Kidney epithelial cell (primary cell): ENCODE measurements around the gene CUEDC2. TPM values are rescaled to one million over a fixed set of nuclear protein-coding genes. Genes with fewer than 3 reads are reported as not detected.
A peak's percentile ranks its signal among the peaks of the same experiment; 100 is the strongest.

Experiments
- DNase-seq: peaks from one replicate; pipeline ENCODE4 v3.0.0-alpha.2; 2010; ENCODE audit warnings: low read depth
- H3K27me3 ChIP-seq: 2 replicates; pipeline ENCODE4 v1.6.0; 2011; ENCODE audit warnings: low read length; ENCODE audit not compliant: control insufficient read depth, insufficient read depth
- H3K36me3 ChIP-seq: 2 replicates; pipeline ENCODE4 v1.5.1; 2011; ENCODE audit warnings: low read length; ENCODE audit not compliant: control insufficient read depth, insufficient read depth
- H3K4me3 ChIP-seq: 2 replicates; pipeline ENCODE4 v1.5.1; 2011; ENCODE audit warnings: low read depth, mild to moderate bottlenecking, control low read depth, low read length
- CTCF ChIP-seq: IDR thresholded peaks from 2 replicates; pipeline ENCODE4 v1.5.1; 2011; ENCODE audit warnings: mild to moderate bottlenecking, moderate library complexity, low read length, control low read depth, inconsistent platforms; ENCODE audit not compliant: insufficient read depth, poor library complexity, severe bottlenecking
- total RNA-seq: library from RNA; depleted of rRNA; stranded (reverse); fragments of >200 nt; gene quantifications from 2 replicates; pipeline ENCODE4 v1.2.3, GENCODE V29; 2015

The CUEDC2 gene
- total RNA-seq, 1 donor from 2014 or later: 93.9 TPM

GRCh38 chr10:102421757-102422512 lies 10.4 kb downstream of the CUEDC2 start:
- no peak for TF ChIP-seq CTCF
- H3K36me3 ChIP-seq: no peaks in the 10 kb centered on the region
- H3K27me3 ChIP-seq: peaks cover 20% of the 10 kb centered on the region
- peak overlapping the region; percentile 62 for H3K4me3 ChIP-seq
- DNase-seq: no peak

- DNase-seq: no peak
- H3K27me3 ChIP-seq: peaks cover 20% of the 10 kb centered on the region
- peak overlapping the region; percentile 62 for H3K4me3 ChIP-seq
- no peaks in the 10 kb centered on the region for H3K36me3 ChIP-seq
- TF ChIP-seq CTCF: no peak
These were observed 10.9 kb downstream of the CUEDC2 start for GRCh38 chr10:102421507-102421756.

- Histone ChIP-seq H3K36me3 (no peaks in the 10 kb centered on the region), H3K27me3 (peaks cover 20% of the 10 kb centered on the region), H3K4me3 (peak within 1 kb of the TSS; percentile 62)
- peak; percentile 69 for DNase-seq
- TF ChIP-seq CTCF: no peak
These were observed 11.5 kb downstream of the CUEDC2 start, which contains the start of gene FBXL15 for GRCh38 chr10:102420714-102421506. TSS of gene FBXL15 (plus strand) at chr10:102420836. CDS start at chr10:102421130, 294 bp downstream.

GRCh38 chr10:102420181-102420713 lies 12.1 kb downstream of the CUEDC2 start:
- no peak for DNase-seq
- Histone ChIP-seq H3K27me3 (peaks cover 20% of the 10 kb centered on the region), H3K4me3 (peak overlapping the region; percentile 62), H3K36me3 (no peaks in the 10 kb centered on the region)
- no peak for TF ChIP-seq CTCF

- DNase-seq: no peak
- Histone ChIP-seq H3K36me3 (no peaks in the 10 kb centered on the region), H3K4me3 (peak overlapping the region; percentile 62), H3K27me3 (peaks cover 25% of the 10 kb centered on the region)
- no peak for TF ChIP-seq CTCF
These were observed 12.8 kb downstream of the CUEDC2 start for GRCh38 chr10:102419269-102420180.
